Measurements from ENCODE around the gene M1AP.

DNA sequence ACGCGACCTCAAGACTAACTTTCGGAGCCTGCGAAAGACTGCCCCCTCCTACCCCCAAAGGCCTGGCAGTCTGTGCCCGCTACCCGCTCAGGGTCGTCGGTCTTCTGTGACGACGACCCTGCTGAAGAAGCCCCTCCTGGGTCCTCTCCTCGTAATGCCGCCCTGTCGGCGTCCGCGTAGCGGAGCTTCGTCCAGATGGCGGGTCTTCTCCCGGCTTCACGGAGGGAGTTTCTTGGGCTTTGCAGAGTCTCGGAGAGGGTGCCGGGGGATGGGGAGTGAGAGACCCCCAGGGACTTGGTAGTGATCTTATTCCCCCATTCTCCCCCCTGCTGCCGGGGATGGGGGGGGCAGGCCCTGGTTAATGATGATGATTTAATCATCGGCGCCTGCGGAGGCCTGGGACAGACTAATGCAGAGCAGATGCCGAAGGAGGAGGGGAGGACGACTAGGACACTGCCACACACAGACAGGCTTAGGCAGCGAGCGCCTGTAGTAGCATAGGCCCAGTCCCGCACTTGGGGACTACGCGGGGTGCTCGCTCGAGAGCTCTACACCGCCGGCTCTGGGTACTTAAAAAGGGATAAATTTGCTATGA, 140.1 kb downstream of the M1AP start:
- TF ChIP-seq RFX5 (IDR thresholded peaks at IDR 0.05; ENCODE audit: low read length): no peak
- TF ChIP-seq, protein P1, sequence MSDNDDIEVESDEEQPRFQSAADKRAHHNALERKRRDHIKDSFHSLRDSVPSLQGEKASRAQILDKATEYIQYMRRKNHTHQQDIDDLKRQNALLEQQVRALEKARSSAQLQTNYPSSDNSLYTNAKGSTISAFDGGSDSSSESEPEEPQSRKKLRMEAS (IDR thresholded peaks at IDR 0.05; ENCODE audit: low read depth): peak; percentile 77
- TF ChIP-seq, protein P2, sequence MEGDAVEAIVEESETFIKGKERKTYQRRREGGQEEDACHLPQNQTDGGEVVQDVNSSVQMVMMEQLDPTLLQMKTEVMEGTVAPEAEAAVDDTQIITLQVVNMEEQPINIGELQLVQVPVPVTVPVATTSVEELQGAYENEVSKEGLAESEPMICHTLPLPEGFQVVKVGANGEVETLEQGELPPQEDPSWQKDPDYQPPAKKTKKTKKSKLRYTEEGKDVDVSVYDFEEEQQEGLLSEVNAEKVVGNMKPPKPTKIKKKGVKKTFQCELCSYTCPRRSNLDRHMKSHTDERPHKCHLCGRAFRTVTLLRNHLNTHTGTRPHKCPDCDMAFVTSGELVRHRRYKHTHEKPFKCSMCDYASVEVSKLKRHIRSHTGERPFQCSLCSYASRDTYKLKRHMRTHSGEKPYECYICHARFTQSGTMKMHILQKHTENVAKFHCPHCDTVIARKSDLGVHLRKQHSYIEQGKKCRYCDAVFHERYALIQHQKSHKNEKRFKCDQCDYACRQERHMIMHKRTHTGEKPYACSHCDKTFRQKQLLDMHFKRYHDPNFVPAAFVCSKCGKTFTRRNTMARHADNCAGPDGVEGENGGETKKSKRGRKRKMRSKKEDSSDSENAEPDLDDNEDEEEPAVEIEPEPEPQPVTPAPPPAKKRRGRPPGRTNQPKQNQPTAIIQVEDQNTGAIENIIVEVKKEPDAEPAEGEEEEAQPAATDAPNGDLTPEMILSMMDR (IDR thresholded peaks at IDR 0.05): no peak
- TF ChIP-seq RCOR1 (IDR thresholded peaks at IDR 0.05; ENCODE audit: low read length): peak; percentile 92
- TF ChIP-seq FOXM1 (IDR thresholded peaks at IDR 0.05; ENCODE audit: low read depth): no peak

Data from SK-N-SH (cell line).